Testis (tissue), 2 donors: ENCODE measurements around the gene MED27.

Experiments used
- CTCF ChIP-seq, 3 experiments: fragments of 450-650 bp in 2 of 3; fragments of 200-600 bp in 1 of 3; sonication (generic) in 1 of 3; IDR thresholded peaks; one replicate each; pipeline ENCODE4 v1.5.1; 2016 to 2019; ENCODE audit warnings: antibody characterized with exemption in 3 of 3, mild to moderate bottlenecking in 2 of 3, moderate library complexity in 1 of 3
- POLR2A ChIP-seq: fragments of 450-650 bp; IDR thresholded peaks from one replicate; pipeline ENCODE4 v1.6.1; 2017; ENCODE audit warnings: antibody characterized with exemption, mild to moderate bottlenecking, moderate library complexity

- TF ChIP-seq CTCF (IDR thresholded peaks at IDR 0.05) (no peak), POLR2A (no peak)
Measured at GRCh38 chr9:131997779-131998178, 81.9 kb downstream of the MED27 start.
